ENCODE data around the gene IGFBP2.

IGFBP2 gene

GRCh38 chr2:216688731-216689340, 55.6 kb downstream of the IGFBP2 start:
- DNase-seq: no peak

DNA sequence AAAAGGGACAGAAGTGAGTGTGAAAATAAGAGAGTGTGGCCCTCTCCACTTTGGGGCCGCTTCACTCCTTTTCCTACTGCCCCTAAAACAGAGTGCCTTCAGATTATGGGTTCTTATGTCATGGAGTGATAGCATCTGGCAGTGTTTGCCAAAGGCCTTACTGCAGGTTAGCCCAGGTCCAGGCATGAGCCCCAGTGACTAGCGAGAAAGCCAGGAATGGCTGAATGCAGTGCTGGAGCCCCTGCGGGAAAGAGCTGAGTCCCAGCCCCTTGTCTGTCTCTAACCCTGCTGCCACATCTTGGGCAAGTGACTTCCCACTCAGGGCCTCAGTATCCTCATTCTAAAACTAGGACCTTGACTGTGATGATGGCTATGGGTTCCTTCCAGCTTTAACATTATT, 56.2 kb downstream of the IGFBP2 start:
- no peak for DNase-seq

GRCh38 chr2:216690456-216690852, 57.2 kb downstream of the IGFBP2 start:
- DNase-seq: no peak

GRCh38 chr2:216690853-216691741, 57.9 kb downstream of the IGFBP2 start:
- DNase-seq: peak; percentile 85

GRCh38 chr2:216692636-216693413, 59.6 kb downstream of the IGFBP2 start:
- peak; percentile 90 for DNase-seq

DNA sequence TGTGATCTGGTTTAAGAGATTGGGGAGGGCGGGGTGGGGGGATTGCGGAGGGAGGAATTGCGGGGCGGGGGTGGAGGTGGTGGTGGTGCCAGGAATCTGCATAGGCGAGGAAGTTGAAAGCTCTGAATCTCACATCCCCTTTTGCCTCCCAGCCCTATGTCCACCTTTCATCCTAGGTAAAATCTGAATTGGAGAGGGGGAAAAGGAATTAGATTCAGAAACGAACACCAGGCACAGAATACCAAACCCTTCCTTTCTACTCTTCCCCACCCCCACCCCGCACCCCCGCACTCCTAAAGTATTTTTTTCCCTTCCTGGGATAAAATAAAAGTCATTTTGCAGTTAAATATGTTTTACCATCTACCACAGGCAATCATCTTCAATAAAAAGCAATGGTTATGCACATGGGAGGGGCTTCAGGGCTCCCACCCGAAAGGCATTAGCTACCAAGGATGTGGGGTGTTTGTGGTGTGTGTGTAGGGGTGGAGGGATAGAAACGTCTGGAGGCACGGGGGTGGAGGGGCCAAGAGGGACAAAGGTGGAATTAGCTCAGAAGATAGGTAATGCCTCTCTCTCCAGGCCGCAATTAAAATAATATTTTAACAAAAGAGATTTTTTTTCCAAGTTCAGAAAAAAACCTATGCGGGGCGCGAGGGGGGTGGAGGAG, 60.3 kb downstream of the IGFBP2 start:
- no peak for DNase-seq

GRCh38 chr2:216694082-216694825, 61.0 kb downstream of the IGFBP2 start:
- peak; percentile 65 for DNase-seq

DNA sequence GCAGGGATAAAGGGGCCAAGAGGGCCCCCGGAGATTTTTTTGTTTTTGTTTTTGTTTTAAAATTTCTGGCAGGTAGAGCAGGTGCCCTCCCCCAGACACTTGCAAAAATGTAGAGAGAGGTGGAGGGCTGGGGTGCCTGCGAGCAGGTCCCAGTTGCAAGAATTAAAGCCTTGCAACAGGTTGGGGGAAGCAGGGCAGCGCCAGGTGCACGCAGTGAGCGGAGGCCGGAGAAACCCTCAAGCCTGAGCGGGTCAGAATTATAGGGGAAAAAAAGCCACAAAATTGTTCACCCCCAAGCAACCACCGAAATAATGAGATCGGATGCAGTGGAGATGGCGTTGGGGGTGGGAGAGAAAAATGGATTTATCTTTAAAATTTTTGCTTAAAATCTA, 61.6 kb downstream of the IGFBP2 start:
- DNase-seq: no peak

- peak; percentile 90 for DNase-seq
Observed at GRCh38 chr2:216695401-216695821, 62.2 kb downstream of the IGFBP2 start, which contains the start of gene IGFBP5. IGFBP5 (minus strand) TSS chr2:216695549; CDS start chr2:216694775, 774 bp downstream.

GRCh38 chr2:216696321-216696720, 63.1 kb downstream of the IGFBP2 start:
- DNase-seq: no peak

DNA sequence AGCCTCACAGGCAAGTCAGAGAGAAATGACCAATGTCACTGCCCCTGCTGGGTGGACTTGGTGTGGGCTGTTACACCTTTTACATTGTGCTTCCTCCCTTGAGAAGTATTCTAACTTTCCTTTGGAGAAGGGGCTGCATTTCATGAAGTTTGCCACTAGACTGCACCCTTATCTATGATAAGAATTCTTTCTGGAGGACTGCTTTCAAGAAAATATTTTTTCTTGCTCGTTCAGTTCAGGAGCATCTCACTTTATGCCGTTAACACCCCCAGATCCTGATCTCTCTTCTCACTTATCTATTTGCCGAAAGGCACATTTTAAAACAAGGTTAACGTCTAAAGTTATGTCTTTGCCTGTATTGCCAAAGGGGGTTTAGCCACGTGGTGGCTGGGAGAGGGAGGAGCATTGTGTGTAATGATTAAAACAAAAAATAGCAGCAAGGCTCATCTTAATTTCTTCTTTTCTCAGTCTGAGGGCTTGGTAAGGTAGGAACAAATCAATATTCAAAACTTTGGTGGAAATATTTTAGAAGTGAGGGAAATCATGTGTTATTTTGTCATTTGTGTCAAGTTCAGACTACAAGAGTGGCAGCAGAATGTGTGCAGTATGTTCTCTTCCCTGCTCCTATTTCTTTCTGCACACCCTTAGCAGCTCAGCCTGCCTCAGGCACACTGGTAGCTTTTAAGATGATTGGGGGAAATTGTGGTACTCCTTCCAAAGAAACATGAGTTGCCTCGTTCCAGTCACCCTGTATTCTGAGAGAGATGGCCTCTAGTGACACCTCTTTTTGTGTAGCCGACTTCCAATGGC, 63.7 kb downstream of the IGFBP2 start:
- no peak for DNase-seq

GRCh38 chr2:216698293-216698692, 65.1 kb downstream of the IGFBP2 start:
- DNase-seq: no peak

GRCh38 chr2:216698895-216699294, 65.7 kb downstream of the IGFBP2 start:
- DNase-seq: peak; percentile 67

- DNase-seq: no peak
Observed at GRCh38 chr2:216700088-216700567, 66.9 kb downstream of the IGFBP2 start.

- DNase-seq: no peak
Observed at GRCh38 chr2:216700781-216701180, 67.6 kb downstream of the IGFBP2 start.

DNA sequence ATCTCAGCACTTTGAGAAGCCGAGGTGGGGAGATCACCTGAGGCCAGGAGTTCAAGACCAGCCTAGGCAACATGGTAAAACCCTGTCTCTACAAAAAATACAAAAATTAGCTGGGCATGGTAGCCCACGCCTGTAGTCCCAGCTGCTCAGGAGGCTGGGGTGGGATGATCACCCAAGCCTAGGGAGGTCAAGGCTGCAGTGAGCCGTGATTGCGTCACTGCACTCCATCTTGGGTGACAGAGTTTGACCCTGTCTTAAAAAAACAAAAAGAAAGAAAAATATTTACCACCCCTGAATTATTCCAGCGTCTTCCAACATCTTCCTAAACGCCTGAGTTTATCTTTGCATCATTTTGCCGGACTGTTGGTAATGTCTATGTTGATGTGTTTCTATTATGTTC, 68.3 kb downstream of the IGFBP2 start:
- DNase-seq: no peak

DNA sequence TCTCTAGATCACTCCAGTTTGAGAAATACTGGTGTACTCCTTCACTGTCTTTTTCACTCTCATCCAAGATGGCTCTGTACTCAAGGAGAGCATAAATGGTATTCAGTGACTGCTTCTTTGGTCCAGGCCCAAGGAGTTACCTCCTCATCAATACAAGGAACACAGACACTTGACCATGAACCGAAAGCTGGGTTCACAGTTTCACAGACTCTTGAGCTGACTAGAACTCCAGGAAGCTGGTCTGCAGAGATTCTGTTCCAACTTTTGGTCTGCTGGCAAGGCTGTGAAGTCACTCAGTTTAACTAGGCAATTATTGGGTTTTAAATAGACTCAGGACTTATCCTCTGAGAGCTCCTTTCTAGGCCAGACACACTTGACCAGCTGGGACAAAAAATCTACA, 69.5 kb downstream of the IGFBP2 start:
- no peak for DNase-seq

DNA sequence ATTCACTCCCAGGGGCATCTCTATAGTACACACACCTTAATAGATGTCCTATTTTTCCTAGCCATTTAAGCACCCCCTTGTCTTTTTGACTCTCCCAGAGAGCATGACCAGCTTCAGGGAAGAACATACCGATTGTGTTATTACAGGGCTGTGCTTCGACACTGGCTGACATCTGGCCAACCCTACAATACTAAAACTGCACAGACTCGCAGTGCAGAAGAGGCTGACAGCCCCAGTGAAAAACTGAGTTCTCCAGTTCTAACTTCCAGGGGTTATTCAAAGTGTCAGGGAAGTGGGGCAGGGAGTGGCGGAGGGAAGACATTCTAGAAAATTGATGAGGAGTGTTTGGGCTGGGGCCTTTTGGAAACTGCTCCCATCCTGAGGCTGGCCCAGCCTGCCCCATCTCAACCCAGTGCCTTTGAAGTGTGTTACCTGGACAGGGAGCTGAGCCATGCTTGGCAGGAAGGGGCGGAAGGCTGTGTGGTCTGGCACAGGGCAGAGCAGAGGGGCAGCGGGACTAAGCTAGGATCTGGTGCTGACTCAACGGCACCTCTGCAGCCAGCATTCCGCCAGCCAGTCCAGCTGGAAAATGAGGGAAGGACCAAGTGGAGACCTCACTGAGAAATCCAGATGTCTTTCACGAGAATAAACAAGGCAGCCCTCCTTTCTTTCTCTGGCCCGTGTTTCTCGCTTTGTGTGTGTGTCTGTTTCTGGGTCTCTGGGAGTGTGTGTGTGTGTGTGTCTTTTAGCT, 77.5 kb downstream of the IGFBP2 start:
- DNase-seq: no peak

- no peak for DNase-seq
Observed at GRCh38 chr2:216711348-216711747, 78.1 kb downstream of the IGFBP2 start.

GRCh38 chr2:216713691-216714336, 80.6 kb downstream of the IGFBP2 start:
- DNase-seq: peak; percentile 92

Measured in NCI-H2171 (cell line).